Nephron (organoid): Measurements from ENCODE around the gene PKP2.

ENCODE experiments used
- H3K27ac Mint-ChIP-seq, 3 experiments: 2 replicates each; pipeline ENCODE4 v1.8.0; 2020; ENCODE audit warnings: mixed read lengths in 3 of 3, mild to moderate bottlenecking in 2 of 3, moderate library complexity in 1 of 3
- H3K27me3 Mint-ChIP-seq: 2 replicates; pipeline ENCODE4 v1.8.0; 2021; ENCODE audit warnings: low read depth, mild to moderate bottlenecking, moderate library complexity, mixed read lengths
- H3K36me3 Mint-ChIP-seq: 2 replicates; pipeline ENCODE4 v1.8.0; 2020; ENCODE audit warnings: low read depth, mixed read lengths
- H3K4me1 Mint-ChIP-seq: 2 replicates; pipeline ENCODE4 v1.8.0; 2020; ENCODE audit warnings: mixed read lengths
- H3K4me3 Mint-ChIP-seq, 3 experiments: 2 replicates each; pipeline ENCODE4 v1.8.0; 2020; ENCODE audit warnings: mild to moderate bottlenecking in 3 of 3, mixed read lengths in 3 of 3, moderate library complexity in 2 of 3
- H3K9me3 Mint-ChIP-seq: 2 replicates; pipeline ENCODE4 v1.8.0; 2020; ENCODE audit warnings: mixed read lengths
- TF ChIP-seq, protein P1 (sequence below), 3 experiments: fragments of 200-600 bp; sonication (generic); IDR thresholded peaks; one replicate each; pipeline ENCODE4 v1.5.0; 2021; ENCODE audit warnings: antibody characterized with exemption in 3 of 3; ENCODE audit not compliant: unreplicated experiment in 3 of 3

PKP2 gene

DNA sequence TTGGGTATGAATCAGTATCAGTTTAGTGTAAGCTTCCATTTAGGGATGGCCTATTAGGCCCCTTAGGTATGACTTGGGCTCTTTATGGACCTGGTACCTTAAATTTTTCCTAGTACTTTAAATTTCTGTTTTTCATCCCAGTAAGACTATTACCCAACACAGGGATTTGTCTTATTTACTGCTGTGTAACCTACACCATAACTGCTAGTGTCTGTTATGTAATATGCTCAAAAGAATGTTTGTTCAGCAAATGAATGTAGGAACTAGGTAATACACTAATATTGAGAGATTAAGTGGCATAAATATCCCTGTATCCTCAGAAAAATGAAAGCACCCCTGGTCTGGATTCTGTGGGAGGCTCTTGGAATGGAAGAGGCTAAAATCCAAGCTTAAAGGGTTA lies 77.2 kb downstream of the PKP2 start:
- TF ChIP-seq, protein P1, sequence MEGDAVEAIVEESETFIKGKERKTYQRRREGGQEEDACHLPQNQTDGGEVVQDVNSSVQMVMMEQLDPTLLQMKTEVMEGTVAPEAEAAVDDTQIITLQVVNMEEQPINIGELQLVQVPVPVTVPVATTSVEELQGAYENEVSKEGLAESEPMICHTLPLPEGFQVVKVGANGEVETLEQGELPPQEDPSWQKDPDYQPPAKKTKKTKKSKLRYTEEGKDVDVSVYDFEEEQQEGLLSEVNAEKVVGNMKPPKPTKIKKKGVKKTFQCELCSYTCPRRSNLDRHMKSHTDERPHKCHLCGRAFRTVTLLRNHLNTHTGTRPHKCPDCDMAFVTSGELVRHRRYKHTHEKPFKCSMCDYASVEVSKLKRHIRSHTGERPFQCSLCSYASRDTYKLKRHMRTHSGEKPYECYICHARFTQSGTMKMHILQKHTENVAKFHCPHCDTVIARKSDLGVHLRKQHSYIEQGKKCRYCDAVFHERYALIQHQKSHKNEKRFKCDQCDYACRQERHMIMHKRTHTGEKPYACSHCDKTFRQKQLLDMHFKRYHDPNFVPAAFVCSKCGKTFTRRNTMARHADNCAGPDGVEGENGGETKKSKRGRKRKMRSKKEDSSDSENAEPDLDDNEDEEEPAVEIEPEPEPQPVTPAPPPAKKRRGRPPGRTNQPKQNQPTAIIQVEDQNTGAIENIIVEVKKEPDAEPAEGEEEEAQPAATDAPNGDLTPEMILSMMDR (IDR thresholded peaks at IDR 0.05; ENCODE audit: unreplicated experiment in 3 of 3), result no peak
- Mint-ChIP-seq H3K4me3 (no peak overlapping the region), H3K27ac (no peak overlapping the region), H3K9me3 (no peaks in the 10 kb centered on the region), H3K4me1 (no peaks in the 10 kb centered on the region), H3K36me3 (peaks cover 9% of the 10 kb centered on the region), H3K27me3 (no peaks in the 10 kb centered on the region)

DNA sequence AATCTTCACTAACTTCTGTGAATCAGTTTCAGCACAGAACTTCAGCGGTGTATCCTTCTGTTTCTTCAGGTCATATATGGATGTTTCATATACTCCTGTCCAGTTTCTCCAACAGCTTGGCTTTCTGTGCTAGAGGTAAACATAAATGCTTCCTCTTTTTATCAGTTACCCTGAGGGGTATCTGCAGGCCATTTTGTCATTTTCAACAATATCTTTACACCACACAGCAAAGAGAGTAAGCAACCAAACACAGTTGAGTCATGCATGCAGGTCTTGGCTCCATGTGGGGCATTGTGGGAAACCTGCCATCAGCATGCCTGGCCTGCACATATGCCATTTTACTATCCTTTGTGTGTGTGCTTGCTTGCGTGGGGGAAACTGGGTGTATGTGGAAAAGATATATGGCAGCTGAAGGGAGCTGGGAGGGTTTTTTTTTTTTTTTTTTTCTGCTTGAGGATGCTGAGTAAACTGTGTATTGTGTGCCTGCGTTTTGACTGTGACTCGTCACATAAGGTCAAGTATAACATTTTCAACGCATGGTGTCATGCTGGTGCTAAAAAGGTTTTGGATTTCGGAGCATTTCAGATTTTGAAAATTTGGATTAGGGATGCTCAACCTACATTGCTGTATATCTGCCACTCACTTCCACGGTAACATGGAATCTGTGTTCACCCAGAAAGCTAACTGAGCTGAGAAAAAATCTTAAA lies 84.7 kb downstream of the PKP2 start:
- Mint-ChIP-seq H3K27me3 (no peaks in the 10 kb centered on the region), H3K36me3 (peaks cover 28% of the 10 kb centered on the region), H3K27ac (no peak overlapping the region), H3K4me3 (no peak overlapping the region), H3K4me1 (peaks cover 9% of the 10 kb centered on the region), H3K9me3 (peaks cover 20% of the 10 kb centered on the region)
- TF ChIP-seq, protein P1 (IDR thresholded peaks at IDR 0.05; ENCODE audit: unreplicated experiment in 3 of 3), result no peak

DNA sequence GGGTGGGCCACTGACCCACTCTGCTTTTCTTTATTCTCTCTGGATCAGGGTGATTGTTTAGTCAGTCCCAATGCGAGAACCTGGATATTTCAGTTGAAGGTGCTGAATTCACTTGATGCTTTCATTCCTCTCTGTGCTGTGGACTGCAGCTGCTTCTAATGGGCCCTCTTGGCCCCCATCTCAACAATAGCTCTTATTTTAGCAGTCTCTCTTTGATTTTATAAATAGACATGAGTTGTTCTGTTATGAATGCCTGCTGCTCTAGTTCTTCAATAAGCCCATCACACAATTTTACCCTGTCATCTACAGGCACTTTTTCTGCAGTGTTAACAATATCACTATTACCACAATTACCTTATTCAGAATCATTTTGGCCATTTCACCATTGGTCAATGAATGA lies 86.7 kb downstream of the PKP2 start:
- Mint-ChIP-seq H3K4me3 (no peak overlapping the region), H3K27ac (no peak overlapping the region), H3K27me3 (peaks cover 3% of the 10 kb centered on the region), H3K9me3 (peaks cover 39% of the 10 kb centered on the region), H3K4me1 (peaks cover 9% of the 10 kb centered on the region), H3K36me3 (peaks cover 36% of the 10 kb centered on the region)
- TF ChIP-seq, protein P1 (IDR thresholded peaks at IDR 0.05; ENCODE audit: unreplicated experiment in 3 of 3), result no peak

DNA sequence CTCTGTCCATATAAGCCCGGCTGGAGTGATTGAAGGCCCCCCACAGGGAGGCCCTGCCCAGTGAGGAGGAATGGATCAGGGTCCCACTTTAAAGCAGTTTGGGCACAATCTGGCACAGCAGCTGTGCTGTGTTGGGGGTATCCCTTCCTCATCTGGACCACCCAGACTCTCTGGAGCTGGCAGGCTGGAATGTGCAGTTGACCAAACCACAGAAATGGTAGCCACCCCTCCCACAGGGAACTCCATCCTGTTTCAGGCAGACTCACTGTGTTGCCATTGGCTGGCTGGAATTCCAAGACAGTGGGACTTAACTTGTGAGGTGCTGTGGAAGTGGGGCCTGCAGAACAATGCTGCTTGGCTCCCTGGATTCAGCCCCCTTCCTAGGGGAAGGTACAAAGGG lies 87.4 kb downstream of the PKP2 start:
- TF ChIP-seq, protein P1 (IDR thresholded peaks at IDR 0.05; ENCODE audit: unreplicated experiment in 3 of 3), result no peak
- Mint-ChIP-seq H3K27ac (no peak overlapping the region), H3K27me3 (peaks cover 3% of the 10 kb centered on the region), H3K4me3 (no peak overlapping the region), H3K4me1 (peaks cover 9% of the 10 kb centered on the region), H3K36me3 (peaks cover 36% of the 10 kb centered on the region), H3K9me3 (peaks cover 39% of the 10 kb centered on the region)

DNA sequence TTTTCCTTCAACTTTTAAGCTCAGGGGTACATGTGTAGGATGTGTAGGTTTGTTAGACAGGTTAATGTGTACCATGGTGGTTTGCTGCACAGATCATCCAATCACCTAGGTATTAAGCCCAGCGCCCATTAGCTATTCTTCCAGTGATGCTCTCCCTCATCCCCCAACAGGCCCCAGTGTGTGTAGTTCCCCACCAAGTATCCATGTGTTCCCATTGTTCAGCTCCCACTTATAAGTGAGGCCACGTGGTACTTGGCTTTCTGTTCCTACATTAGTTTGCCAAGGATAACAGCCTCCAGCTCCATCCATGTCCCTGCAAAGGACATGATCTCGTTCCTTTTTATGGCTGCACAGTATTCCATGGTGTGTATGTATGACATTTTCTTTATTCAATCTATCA lies 92.3 kb downstream of the PKP2 start:
- no peak overlapping the region for H3K27ac Mint-ChIP-seq
- H3K4me1 Mint-ChIP-seq, result no peaks in the 10 kb centered on the region
- peaks cover 3% of the 10 kb centered on the region for H3K27me3 Mint-ChIP-seq
- H3K9me3 Mint-ChIP-seq, result peaks cover 32% of the 10 kb centered on the region
- TF ChIP-seq, protein P1 (IDR thresholded peaks at IDR 0.05; ENCODE audit: unreplicated experiment in 3 of 3), result no peak
- H3K36me3 Mint-ChIP-seq, result peaks cover 31% of the 10 kb centered on the region
- H3K4me3 Mint-ChIP-seq, result no peak overlapping the region
